Activated CD4-positive, alpha-beta T cell treated with anti-CD3 and anti-CD28 coated beads for 4 hours (primary cell): ENCODE measurements around the gene FAM120B.

Experiments
- DNase-seq, 2 donors: peaks; one replicate each; pipeline ENCODE4 v3.0.0-alpha.2; 2020

Gene FAM120B

DNA sequence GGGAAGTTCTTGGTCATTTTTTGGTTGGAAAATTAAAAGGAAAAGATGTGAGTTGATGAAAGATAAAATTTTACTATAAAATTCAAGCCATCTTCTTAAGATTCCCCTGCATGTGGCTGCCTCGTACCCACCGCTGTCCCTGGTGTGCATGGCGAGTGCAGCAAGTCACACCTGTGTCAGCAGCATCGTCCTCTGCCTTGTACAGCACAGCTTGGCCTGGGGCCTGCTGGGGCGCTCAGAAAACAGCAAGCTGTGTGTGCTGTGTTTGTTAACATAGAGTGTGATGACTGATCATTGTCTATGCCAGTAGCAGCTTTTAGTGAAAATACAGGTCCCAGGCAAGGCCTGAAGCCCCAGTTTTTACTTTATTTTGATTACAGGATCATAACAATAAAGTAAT, 56.7 kb downstream of the FAM120B start:
- no peak for DNase-seq

DNA sequence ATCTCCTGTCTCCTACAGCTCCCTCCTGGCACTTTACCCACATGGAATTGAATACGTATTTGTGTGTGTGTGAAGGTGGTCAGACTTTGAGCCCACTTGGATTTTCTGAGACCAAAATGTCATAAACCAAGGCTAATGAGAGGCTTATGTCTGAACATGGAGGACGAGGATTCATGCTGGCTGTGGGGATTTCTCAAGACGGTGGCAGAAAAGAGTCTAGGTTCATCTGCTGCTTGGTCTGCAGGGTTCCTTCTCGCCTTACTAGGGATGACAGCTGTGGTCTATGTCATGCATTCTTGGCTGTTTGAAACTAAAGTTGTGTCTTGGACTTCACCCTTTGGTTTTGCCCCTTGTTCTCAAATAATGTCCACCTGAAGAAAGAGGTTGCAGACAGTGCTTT, 58.6 kb downstream of the FAM120B start:
- DNase-seq = no peak

DNA sequence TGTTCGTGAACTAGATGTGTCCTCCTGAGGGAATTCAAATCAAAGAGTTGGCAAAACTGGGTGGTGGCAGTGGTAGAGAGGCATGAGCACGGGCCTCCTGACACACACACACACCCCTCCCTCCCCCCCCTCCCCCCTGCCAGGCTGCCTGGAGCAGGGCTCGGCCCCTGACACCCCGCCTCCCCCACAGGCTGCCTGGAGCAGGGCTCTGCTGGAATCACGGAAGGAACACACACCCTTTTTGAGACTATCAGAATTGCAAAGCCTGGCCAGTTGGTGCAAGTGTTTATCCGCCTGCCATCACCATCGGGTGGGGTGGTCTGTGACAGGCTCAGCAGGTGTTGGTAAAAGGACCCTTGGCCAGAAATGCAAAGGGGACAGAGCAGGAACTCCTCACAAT, 59.0 kb downstream of the FAM120B start:
- no peak for DNase-seq

DNA sequence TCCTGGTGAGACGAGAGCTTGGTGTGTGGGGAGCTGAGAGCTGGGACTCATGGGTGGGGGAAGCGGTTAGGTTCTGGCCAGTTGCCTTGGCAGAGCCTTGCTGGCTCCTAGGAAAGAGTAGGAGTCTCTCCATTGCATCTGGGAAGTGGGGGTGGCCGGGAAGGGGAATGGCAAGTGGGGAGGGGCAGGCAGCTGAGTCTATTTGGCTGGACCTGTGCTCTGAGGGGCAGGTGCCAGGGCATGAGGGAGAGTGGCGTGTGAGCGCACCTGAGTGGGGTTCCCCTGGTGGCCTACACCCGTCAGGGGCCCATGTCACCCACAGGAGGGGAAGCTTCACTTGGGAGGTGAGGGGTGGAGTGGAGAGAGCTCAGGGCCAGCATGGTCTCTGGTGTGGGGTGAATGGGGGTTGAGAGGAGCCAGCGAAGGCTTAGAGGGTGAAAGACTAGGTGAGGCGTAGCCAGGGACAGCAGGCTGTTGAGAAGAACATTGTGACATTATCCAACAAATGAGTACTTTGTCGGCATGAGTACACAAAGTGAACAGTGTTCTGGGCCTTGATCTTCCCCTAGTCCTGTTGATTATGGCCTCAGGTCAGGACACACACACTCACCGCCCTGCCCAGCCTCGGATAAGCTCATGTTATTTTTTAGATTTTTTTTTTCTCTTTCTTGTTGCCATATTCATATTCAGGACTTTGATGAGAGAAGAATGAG, 59.8 kb downstream of the FAM120B start:
- DNase-seq = no peak

DNA sequence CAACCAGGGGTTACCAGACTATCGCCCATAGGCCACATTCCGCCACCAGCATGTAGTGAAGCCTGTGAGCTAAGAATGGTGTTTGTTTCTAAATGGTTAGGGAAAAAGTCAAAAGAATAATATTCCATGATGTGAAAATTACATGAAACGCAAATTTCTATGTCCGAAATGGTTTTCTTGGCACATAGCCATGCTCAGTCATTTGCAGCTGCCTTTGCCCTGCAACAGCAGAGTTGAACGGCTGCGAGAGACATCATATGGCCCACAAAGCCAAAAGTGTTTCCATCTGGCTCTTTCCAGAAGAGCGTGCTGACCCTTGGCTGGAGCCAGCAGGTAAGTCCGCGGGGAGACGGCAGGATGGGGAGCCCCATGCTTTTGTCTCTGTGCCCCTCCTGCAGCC, 60.7 kb downstream of the FAM120B start:
- DNase-seq = no peak

DNA sequence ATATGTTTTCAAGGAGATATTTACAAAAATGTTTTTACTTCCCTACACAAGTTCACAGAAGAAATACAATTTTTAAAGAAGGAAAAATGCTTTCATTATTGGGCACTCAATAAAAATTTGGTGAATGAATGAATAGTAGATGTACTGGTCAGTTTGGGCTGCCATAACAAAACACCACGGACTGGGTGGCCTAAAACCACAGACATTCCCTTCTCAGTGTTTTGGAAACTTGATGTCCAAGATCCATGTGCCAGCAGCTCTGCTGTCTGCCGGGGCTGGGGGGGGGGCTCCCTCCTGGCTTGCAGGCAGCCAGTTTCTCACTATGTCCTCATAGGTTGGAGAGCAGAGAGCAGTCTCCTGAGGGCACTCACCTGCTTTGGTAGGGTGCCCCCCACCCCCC, 62.0 kb downstream of the FAM120B start:
- no peak for DNase-seq

DNA sequence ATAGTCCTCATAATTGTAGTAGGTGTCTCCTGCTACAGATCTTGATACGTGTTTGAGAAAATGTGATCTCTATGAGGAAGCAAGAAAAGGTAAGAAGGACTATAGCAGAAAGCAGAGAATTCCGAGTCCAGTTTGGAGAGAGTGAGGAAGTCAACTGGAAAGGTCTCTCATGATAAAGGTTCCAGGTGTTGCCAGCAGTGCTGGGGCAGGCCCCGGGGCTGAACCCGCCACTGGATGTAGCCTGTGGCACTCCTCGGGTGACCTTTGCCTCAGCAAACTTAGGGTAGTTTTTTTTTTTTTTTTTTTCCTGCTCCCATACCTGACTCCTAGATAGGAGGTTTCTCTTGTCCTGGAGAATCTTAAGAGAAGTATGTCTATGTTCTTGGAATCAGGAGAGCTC, 62.8 kb downstream of the FAM120B start:
- DNase-seq = no peak

DNA sequence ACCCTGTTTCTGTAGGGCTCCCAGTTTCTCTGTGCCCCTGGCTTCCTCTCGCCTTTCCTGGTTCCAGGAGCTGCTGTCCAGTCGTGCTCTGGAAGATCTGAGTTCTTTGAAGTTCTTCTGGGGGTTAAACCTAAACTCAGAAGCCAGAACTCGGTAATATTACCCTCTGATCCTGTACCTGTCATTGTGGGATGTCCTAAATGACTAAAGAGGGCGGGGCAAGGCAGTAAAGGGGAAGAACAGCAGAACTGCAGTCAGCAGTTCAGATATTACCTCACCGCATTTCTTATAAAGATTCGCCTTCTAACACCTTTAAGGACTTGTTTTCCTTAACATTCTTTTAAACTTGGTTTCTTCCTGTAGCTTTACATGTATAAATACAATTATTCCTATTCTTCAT, 63.9 kb downstream of the FAM120B start:
- DNase-seq = no peak

DNA sequence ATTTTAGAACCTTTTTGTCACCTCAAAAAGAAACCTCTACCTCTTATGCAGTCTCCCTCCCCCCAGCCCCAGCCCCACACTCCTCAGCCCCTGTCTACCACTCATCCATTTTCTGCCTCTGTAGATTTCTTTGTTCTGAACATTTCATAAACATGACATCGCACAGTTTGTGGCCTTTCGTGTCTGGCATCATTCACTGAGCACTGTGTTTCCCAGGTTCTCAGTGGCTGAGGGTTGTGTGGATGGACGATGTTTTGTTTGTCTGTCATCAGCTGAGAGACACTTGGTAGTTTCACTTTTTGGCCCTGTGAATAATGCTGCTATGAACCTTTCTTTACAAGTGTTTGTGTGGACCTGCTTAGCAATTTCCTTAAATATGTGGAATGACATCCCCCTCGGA, 64.5 kb downstream of the FAM120B start:
- DNase-seq = no peak

DNA sequence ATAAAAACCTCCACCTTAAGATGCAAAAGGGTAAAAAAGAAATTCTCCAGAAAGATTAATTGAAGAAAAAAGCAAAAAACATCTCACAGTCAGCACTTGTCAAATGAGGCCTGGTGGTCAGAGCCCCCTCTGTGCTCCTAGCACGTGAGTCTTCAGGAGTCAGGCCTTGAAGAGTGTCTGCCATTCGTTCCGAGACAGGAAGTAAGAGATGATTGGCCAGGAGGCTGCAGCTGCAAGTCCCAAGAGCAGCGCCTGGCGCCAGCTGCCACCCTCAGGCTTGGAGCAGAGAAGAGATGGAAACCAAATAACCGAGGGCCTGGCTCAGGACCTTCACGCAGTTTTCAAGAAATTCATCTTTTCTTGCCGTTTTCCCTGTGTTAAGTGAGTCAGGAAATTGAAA, 65.0 kb downstream of the FAM120B start:
- no peak for DNase-seq

DNA sequence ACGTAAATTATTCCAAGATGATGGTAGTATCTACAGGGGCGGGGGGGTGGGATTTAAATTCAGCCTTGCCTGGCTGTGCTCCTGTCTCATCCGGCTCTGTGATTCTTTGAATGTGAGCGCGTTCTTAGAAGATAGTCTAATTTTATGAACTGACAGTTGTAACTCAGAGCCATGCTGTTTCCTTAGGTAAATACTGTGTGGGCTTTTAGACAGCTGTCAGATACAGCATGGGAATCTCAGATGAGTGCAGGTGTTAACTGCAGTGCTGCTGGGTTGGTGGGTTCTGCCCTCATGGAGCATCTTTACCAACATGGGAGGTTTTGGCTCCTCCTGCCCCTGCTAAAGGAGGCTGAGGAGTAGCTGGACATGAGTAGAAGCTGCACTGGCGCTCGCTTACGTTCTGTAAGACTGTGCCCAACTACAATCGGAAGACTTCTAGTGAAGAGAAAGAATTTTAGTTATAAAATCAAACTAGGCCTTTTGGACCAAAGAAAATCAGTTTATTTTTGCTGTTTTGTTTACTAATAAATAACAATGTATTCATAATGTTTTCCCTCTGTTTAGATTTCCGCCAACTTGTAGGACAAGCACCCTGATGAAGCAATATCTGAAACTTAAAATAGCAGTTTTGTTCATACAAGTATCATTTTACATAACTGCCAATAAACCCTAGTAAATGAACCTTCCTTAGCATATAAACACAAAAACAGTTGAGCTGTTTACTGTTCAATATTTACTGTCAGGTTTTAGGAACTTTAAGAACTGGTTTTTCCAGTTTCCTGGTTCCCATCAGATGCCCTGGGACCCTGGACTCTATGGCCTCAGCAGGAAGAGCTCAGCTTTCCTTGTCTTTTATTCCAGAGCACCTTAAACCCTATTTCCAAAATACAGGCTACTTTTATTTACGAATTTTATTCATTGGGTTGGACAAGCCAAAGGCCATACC, 66.1 kb downstream of the FAM120B start:
- no peak for DNase-seq

DNA sequence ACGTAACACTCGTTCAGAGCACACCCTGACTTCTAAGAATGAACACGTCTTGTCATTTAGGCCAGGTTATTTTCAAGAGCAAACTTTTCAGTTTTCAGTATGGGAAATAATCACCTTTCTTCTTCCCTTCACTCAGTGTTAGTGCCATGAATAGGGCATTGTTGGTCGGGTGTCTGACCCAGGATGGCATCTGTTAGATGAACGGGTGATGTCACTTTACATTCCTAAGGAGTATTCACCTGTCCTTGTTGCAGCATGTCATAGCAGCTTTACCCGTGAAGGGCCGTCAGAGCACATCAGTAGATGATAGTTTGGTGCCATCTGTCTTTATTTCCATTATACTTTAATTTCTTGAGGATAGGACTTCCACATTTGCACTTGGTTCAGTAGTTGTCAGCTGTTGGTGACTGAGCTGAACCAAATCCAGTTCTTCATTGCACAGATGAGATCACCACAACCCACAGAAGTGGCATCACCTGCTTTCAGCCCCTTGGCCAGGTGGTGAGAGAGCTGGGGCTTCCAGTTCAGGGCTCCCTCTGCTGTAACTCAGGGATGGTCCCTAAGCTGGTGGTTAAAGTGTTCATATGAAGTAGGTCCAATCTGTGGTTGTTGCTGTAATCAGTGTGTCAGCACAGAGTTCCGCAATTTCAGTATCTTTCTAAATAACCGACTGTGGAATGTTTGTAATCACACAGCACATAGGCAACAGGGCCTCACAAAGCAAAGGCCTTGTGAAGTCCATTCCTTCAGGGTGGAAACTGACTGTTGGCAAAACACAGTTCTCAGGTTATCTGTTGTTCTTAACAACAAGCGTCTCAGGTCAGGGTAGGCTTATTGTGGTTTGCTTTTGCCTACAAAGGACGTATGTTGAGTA, 68.2 kb downstream of the FAM120B start:
- DNase-seq = no peak

DNA sequence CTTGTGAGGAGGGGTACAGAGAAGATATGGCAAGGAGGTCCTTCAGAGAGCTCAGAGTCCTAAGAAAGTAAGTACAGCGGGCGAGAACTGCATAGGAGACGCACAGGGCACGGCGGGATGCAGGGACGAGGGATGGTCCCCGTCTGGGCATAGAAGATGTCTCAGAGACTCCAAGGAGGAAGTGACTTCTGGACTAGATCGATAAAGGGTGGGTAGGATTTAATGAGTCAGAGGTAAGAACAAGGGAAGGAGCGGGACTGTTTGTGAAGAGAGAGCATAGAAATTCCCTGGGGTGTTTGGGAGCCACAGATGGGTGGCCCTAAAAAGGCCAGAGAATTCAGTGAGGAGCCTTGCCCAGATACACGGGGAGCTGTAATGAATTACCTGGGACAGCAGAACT, 69.1 kb downstream of the FAM120B start:
- DNase-seq = no peak

DNA sequence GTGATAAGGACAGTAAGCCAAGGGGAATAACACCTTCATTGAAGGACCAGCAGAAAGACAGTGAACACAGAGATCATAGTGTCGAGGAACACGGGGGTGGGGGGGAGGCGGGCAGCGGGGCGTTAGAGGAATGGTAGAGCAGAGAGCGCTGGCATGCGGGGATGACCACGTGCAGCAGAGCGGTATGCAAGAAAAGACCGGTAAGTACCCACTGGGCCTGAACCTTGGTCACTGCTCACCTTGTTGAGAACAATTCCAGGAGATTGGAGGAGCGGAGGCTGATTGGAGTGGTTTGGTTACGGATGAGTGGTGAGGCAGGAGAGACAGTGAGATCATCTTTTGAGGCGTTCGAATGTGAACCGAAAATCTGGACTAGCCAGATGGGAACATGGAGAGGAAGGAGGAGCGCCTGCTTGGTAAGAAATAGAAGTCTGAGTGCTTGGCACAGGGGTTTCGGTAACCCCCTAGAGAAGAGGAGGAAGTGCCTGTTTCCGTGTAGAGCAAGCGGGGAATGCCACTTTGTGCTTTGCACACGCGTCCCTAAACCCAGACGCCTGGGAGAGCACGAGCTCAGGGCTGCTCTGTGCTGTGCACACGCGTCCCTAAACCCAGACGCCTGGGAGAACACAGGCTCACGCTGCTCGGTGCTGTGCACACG, 70.0 kb downstream of the FAM120B start:
- DNase-seq = no peak

DNA sequence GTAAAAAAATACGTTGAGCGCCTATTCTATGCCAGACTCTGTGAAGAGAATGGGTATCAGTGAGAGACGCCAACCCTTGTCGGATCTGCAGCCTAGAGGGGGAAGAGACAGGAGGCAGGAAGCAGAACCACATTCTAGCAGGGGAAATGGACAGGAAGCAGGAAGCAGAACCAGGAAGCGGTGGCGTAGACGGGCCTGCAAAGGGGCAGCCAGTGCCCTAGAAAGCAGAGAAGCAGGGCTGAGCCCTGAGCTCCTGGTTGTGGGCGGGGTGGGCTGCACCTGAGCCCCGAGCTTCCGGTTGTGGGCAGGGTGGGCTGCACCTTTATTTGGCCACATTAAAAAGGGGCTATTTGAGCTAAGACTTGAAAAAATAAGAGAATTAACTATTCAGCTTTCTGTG, 71.9 kb downstream of the FAM120B start:
- no peak for DNase-seq

DNA sequence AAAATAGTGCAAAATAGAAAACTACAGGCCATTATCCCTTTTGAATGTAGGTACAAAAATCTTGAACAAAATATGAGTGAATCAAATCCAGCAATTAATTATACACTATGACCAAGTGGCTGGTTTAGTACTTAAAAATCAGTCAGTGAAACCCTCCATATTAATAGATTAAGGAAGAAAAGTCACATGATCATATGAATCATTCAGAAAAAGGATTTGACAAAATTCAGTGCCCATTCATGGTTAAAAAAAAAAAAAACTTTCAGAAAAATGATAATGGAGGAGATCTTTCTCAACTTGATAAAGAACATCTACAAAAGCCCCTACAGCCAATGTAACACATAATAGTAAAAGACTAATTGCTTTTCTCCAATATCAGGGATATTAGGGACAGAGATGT, 75.0 kb downstream of the FAM120B start:
- no peak for DNase-seq

DNA sequence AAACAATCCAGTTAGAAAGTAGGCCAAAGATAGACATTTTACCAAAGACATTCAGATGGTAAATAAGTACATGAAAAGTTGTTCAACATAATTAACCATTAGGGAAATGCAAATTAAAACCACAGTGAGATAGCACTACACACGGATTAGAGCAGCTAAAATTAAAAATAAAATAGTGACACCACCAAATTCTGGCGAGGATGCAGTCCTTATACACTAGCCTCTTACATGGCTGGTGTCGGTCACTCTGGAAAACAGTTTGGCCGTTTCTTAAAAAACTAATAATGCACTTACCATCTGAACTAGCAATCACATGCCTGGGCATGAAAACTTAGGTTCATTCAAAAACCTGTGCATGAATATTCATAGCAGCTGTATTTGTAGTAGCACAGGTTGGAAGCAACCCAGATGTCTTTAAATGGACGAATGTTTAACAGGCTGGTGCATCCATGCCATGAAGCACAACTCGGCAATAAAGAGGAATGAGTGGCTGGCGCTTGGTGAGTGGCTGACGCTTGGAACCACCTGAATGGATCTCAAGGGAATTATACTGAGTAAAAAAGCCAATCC, 77.0 kb downstream of the FAM120B start:
- DNase-seq = no peak

DNA sequence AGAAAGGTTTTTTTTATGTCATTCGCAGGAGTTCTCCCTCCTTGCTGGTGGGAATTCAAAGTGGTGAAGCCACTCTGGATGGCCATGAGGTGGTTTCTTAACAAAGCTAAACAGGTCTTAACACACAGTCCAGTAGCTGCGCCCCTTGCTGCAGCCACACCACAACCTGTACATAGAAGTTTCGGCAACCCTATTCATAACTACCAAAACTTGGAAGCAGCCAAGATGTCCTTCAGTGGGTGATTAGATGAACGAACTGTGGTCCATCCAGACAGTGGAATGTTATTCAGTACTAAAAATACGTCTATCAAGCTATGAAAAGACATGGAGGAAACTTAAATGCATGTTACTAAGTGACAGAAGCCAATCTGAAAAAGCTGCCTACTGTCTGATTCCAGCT, 78.9 kb downstream of the FAM120B start:
- DNase-seq = no peak

DNA sequence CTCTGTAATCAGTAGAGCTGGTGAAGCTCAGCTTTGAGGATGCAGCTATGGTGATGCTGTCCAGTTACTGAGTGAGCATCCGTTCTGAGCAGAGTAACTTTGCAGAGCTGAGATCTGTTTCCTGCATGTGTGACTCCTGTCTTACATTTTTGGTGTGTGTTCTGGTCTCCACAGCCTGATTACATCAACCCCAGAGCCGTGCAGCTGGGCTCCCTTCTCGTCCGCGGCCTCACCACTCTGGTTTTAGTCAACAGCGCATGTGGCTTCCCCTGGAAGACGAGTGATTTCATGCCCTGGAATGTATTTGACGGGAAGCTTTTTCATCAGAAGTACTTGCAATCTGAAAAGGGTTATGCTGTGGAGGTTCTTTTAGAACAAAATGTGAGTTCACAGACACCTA, 81.6 kb downstream of the FAM120B start:
- no peak for DNase-seq

DNA sequence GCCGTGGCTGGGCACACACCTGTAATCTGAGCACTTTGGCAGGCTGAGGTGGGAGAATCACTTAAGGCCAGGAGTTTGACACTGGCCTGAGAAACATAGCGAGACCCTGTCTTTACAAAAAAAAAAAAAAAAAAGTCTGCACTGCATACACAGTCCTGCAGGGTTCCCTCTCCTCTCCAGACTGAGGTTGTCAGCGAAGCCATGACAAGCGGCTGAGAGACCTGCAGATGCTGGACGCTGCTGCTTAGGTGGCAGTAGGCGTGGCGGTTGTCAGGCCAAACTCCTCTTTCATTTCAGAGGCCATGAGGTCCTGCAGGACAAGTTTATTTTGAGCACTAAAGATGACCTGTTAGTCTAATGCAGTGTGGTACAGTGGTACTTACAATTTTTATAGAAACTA, 86.5 kb downstream of the FAM120B start:
- DNase-seq = no peak

DNA sequence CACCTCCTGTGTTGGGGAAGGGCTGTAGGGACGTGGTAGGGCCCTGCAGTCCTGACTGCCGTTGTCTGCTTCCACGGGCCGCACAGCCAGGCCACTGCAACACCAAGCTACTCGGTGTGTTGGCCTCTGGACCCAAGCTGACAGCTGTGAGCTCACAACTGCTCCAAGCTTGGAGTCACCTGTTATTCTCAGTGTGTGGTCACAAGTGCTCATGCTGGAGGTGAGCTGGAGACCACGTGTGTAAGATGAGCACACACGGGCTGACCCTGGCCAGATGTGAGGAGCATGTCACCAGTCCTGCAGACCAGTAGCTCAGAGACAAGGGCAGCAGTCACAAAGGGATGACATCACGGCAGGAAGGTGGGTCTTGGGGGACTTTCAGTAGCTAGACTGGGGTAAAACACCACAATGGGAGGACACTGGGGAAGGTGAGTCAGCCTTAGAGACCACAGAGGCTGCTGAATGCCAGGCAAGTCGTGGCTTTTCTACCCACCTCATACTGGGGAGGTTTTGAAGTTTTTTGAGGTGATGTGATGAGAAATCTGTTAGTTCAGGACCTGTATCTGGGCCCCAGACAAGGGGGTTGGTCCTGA, 87.3 kb downstream of the FAM120B start:
- DNase-seq = no peak

DNA sequence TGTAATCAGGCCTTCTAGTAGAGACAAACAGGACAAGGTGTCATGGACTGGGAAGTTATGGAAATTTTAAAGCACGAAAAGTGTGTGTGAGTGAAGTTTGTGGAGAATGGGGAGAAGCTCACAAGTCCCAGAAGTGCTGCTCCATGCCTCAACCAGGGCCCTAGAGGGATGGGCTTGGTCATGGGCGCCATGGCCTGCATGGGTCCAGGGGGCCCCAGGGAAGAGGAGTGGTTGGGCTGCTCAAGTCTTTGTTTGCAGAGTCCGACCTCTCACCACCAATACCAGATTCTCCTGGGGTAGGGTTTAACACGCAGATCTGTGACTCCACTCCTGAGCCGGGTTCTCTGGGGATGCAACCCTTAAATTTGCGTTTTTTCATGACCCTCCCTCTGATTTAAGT, 88.4 kb downstream of the FAM120B start:
- no peak for DNase-seq
